Mesothelial cell of epicardium (in vitro differentiated cells): ENCODE measurements around the gene PLAU. TPM values are rescaled to one million over a fixed set of nuclear protein-coding genes. Genes with fewer than 3 reads are reported as not detected.

Experiments used
- DNase-seq, 2 experiments: peaks; one replicate each; pipeline ENCODE4 v3.0.0; 2021; ENCODE audit warnings: low spot score in 2 of 2; ENCODE audit not compliant: unreplicated experiment in 2 of 2
- H3K27ac Mint-ChIP-seq: 2 replicates; pipeline ENCODE4 v1.8.0; 2021; ENCODE audit warnings: mixed read lengths
- H3K27me3 Mint-ChIP-seq: 2 replicates; pipeline ENCODE4 v1.8.0; 2021; ENCODE audit warnings: low read depth, mixed read lengths
- H3K36me3 Mint-ChIP-seq: 2 replicates; pipeline ENCODE4 v1.8.0; 2021; ENCODE audit warnings: mixed read lengths
- H3K4me1 Mint-ChIP-seq: 2 replicates; pipeline ENCODE4 v1.8.0; 2021; ENCODE audit warnings: mixed read lengths
- H3K4me3 Mint-ChIP-seq: 2 replicates; pipeline ENCODE4 v1.8.0; 2021; ENCODE audit warnings: mild to moderate bottlenecking, moderate library complexity, mixed read lengths
- H3K9me3 Mint-ChIP-seq: 2 replicates; pipeline ENCODE4 v1.8.0; 2021; ENCODE audit warnings: mixed read lengths
- CTCF ChIP-seq: fragments of 200-600 bp; sonication (generic); IDR thresholded peaks from one replicate; pipeline ENCODE4 v1.5.0; 2021; ENCODE audit warnings: antibody characterized with exemption; ENCODE audit not compliant: unreplicated experiment
- total RNA-seq: library from RNA; stranded (reverse); gene quantifications from 3 replicates; pipeline ENCODE4 v1.2.1, GENCODE V29; 2021

PLAU gene
- total RNA-seq, 1 donor from 2014 or later: 4.7 TPM

DNA sequence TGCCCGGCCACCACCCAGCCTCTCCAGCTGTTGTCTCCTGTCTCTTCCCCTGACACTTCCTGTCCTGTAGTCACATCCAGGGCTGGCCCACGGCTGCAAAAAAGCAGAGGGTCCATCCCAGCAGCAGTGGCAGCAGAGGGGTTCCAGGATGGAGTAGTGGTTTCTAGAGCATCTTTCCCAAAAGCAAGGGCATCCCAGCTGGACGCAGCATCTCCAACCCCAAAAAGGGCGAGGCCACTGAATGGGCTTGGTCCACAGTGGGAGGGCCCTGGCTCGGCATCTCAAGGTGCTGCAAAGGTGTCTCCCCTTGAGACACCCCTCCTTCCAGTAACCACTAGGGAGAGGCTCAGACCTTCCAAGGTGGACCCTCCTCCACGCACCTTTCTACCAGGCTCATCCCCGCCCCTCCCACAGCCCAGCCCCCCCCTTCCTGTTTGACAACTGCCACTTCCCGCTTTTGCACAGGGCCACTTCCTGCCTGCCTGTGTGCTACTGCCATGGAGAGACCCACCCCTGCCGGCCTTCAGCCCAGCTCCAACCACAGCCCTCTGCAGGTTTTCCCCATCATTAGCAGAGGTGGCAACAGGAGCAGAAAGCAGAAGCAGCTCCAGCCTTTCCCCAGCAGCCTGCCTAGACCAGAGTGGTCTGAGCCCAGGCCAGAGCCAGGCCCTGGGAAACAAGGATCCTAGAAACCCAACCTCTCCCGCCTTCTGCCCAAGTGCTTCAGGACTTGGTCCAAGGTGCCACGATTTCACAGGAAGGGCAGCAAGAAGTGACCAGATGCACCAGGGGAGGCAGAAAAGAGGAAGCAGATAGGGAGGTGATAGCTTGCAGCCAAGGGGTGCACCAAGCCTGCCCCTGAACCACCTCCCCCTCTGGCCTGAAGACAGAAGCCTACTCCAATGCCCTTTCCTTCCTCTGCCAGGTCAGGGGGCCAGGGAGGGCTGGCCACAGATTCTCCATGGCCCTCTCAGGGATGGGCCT lies 45.2 kb upstream of the PLAU start:
- H3K27me3 Mint-ChIP-seq: no peaks in the 10 kb centered on the region
- TF ChIP-seq CTCF: no peak
- H3K4me3 Mint-ChIP-seq: no peak overlapping the region
- no peak for DNase-seq
- no peaks in the 10 kb centered on the region for H3K9me3 Mint-ChIP-seq
- H3K4me1 Mint-ChIP-seq: peaks cover 3% of the 10 kb centered on the region
- H3K36me3 Mint-ChIP-seq: peaks cover 3% of the 10 kb centered on the region
- no peak overlapping the region for H3K27ac Mint-ChIP-seq

GRCh38 chr10:73866621-73867020 lies 44.3 kb upstream of the PLAU start:
- DNase-seq: no peak
- Mint-ChIP-seq H3K27me3 (no peaks in the 10 kb centered on the region), H3K9me3 (no peaks in the 10 kb centered on the region), H3K4me1 (peaks cover 3% of the 10 kb centered on the region), H3K27ac (no peak overlapping the region), H3K4me3 (no peak overlapping the region), H3K36me3 (peaks cover 5% of the 10 kb centered on the region)
- TF ChIP-seq CTCF: no peak

DNA sequence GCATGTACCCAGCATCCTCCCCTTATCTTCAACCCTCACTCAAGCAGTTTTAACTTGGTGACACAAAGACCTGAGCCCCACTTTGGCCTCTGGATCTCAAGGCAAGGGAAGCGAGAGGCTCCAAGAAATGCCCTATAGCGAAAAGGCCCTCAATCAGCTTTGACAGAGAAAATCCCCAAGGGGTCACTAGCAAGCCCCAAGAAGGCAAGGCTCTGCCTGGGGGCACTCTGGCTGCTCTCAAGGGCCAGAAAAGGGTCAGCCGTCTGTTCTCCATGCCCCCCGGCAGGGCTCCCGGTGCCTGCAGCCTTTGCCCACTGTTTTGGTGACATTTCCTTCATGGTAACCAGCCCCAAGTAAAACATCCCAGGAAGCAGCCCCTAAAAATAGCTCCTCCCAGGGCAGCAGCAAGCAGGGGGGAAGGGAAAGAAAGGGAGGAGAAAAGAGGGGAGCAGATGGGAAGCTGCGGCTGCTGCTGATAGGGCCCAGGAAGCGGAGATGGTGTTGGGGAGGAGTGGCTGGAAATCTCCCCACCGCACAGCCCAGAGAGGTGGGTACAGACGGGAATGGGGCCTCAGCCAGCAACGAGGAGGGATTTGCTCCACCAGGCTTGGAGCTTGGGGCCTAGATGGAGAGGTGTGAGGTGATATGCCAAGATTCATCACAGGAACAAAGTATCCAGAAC lies 43.7 kb upstream of the PLAU start:
- Mint-ChIP-seq H3K9me3 (no peaks in the 10 kb centered on the region), H3K27ac (peak overlapping the region; percentile 6), H3K36me3 (peaks cover 5% of the 10 kb centered on the region), H3K4me3 (no peak overlapping the region), H3K4me1 (peaks cover 3% of the 10 kb centered on the region), H3K27me3 (no peaks in the 10 kb centered on the region)
- DNase-seq: no peak
- no peak for TF ChIP-seq CTCF

GRCh38 chr10:73867871-73868631 lies 42.9 kb upstream of the PLAU start:
- no peak overlapping the region for H3K4me3 Mint-ChIP-seq
- H3K36me3 Mint-ChIP-seq: peaks cover 5% of the 10 kb centered on the region
- no peaks in the 10 kb centered on the region for H3K27me3 Mint-ChIP-seq
- peak overlapping the region; percentile 6 for H3K27ac Mint-ChIP-seq
- TF ChIP-seq CTCF: no peak
- peaks cover 9% of the 10 kb centered on the region for H3K4me1 Mint-ChIP-seq
- DNase-seq: no peak
- H3K9me3 Mint-ChIP-seq: no peaks in the 10 kb centered on the region

GRCh38 chr10:73868655-73869195 lies 42.2 kb upstream of the PLAU start:
- DNase-seq: no peak
- no peak for TF ChIP-seq CTCF
- Mint-ChIP-seq H3K27ac (no peak overlapping the region), H3K4me1 (peaks cover 12% of the 10 kb centered on the region), H3K36me3 (peaks cover 5% of the 10 kb centered on the region), H3K4me3 (no peak overlapping the region), H3K27me3 (no peaks in the 10 kb centered on the region), H3K9me3 (no peaks in the 10 kb centered on the region)
